GM18511 (cell line): Measurements from ENCODE around the gene AGBL5.

Experiments
- ATAC-seq: cut with Tn5 transposase; IDR thresholded peaks from one replicate; pipeline ENCODE4 v1.9.1; 2021; ENCODE audit warnings: mild to moderate bottlenecking, moderate library complexity; ENCODE audit not compliant: unreplicated experiment

AGBL5 gene

GRCh38 chr2:27049422-27050280, 1.8 kb upstream of the AGBL5 start:
- peak; percentile 28 for ATAC-seq

- ATAC-seq = peak; percentile 64
Measured at GRCh38 chr2:27050281-27050995, 1.0 kb upstream of the AGBL5 start.

GRCh38 chr2:27051902-27052645, 606 bp downstream of the AGBL5 start:
- ATAC-seq = no peak

- no peak for ATAC-seq
Measured at GRCh38 chr2:27053321-27053720, 1.9 kb downstream of the AGBL5 start.

- ATAC-seq = no peak
Measured at GRCh38 chr2:27053776-27054175, 2.3 kb downstream of the AGBL5 start.

GRCh38 chr2:27054721-27055120, 3.3 kb downstream of the AGBL5 start:
- ATAC-seq = no peak

GRCh38 chr2:27057184-27057583, 5.7 kb downstream of the AGBL5 start:
- ATAC-seq = no peak

GRCh38 chr2:27058210-27058609, 6.7 kb downstream of the AGBL5 start:
- ATAC-seq = no peak

- no peak for ATAC-seq
Measured at GRCh38 chr2:27059141-27059820, 7.8 kb downstream of the AGBL5 start.

GRCh38 chr2:27060323-27060722, 8.9 kb downstream of the AGBL5 start:
- no peak for ATAC-seq

- ATAC-seq = no peak
Measured at GRCh38 chr2:27065128-27065527, 13.7 kb downstream of the AGBL5 start.

GRCh38 chr2:27067385-27067784, 15.9 kb downstream of the AGBL5 start:
- no peak for ATAC-seq

GRCh38 chr2:27069436-27069835, 18.0 kb downstream of the AGBL5 start:
- ATAC-seq = no peak

- ATAC-seq = no peak
Measured at GRCh38 chr2:27069961-27070618, 18.6 kb downstream of the AGBL5 start.

- peak; percentile 15 for ATAC-seq
Measured at GRCh38 chr2:27070653-27071276, 19.3 kb downstream of the AGBL5 start.

- peak; percentile 87 for ATAC-seq
Measured at GRCh38 chr2:27071277-27071989, 20.0 kb downstream of the AGBL5 start, which contains the start of gene OST4. Gene OST4 (minus strand): TSS chr2:27071654.

- peak; percentile 27 for ATAC-seq
Measured at GRCh38 chr2:27071990-27072830, 20.7 kb downstream of the AGBL5 start.

GRCh38 chr2:27072920-27073319, 21.5 kb downstream of the AGBL5 start:
- no peak for ATAC-seq
